Body of pancreas (tissue), 4 donors: Measurements from ENCODE around the gene PRSS12.

Source experiments
- POLR2A ChIP-seq, 3 donors: fragments of 450-650 bp; IDR thresholded peaks; one replicate each; pipeline ENCODE4 v1.6.1; 2016; ENCODE audit warnings: antibody characterized with exemption in 3 of 3, mild to moderate bottlenecking in 2 of 3
- TF ChIP-seq, protein P1 (sequence below), 7 experiments: fragments of 450-650 bp in 4 of 7; fragments of 200-600 bp in 3 of 7; sonication (generic) in 3 of 7; IDR thresholded peaks; one replicate each; pipeline ENCODE4 v1.5.1; 2016 to 2019; ENCODE audit warnings: antibody characterized with exemption in 7 of 7

- TF ChIP-seq POLR2A (IDR thresholded peaks at IDR 0.05) = no peak
- TF ChIP-seq, protein P1, sequence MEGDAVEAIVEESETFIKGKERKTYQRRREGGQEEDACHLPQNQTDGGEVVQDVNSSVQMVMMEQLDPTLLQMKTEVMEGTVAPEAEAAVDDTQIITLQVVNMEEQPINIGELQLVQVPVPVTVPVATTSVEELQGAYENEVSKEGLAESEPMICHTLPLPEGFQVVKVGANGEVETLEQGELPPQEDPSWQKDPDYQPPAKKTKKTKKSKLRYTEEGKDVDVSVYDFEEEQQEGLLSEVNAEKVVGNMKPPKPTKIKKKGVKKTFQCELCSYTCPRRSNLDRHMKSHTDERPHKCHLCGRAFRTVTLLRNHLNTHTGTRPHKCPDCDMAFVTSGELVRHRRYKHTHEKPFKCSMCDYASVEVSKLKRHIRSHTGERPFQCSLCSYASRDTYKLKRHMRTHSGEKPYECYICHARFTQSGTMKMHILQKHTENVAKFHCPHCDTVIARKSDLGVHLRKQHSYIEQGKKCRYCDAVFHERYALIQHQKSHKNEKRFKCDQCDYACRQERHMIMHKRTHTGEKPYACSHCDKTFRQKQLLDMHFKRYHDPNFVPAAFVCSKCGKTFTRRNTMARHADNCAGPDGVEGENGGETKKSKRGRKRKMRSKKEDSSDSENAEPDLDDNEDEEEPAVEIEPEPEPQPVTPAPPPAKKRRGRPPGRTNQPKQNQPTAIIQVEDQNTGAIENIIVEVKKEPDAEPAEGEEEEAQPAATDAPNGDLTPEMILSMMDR (IDR thresholded peaks at IDR 0.05) = no peak
Observed at GRCh38 chr4:118249890-118250289, 102.9 kb downstream of the PRSS12 start.
